H1 (cell line): ENCODE data around the gene CUBN. TPM values are rescaled to one million over a fixed set of nuclear protein-coding genes. Genes with fewer than 3 reads are reported as not detected.

ENCODE experiments used
- CTCF ChIA-PET: fragments of 300-600 bp; sonication (Branson Sonifier 250); formaldehyde crosslinking; loops from one replicate; lab custom pipeline; 2021; ENCODE audit not compliant: partially characterized antibody; lab: Charles Lee
- POLR2A ChIA-PET: fragments of 300-600 bp; sonication (Branson Sonifier 250); formaldehyde crosslinking; loops from one replicate; lab custom pipeline; 2021; ENCODE audit warnings: inconsistent platforms; ENCODE audit not compliant: partially characterized antibody; lab: Charles Lee
- DNase-seq, 2 experiments: peaks; one replicate each; pipeline versions ENCODE4 v3.0.0 to v3.0.0-alpha.2; 2010 to 2022; ENCODE audit warnings: low spot score in 2 of 2, low read depth in 1 of 2, mixed read lengths in 1 of 2
- FAIRE-seq: peaks from 2 replicates; lab custom pipeline; 2011; peaks lifted over from hg19 to GRCh38; lab: Jason Lieb, UNC
- H2AFZ ChIP-seq: 2 replicates; pipeline ENCODE4 v1.8.1; 2012; ENCODE audit warnings: low read length, inconsistent platforms
- H2AK5ac ChIP-seq: 2 replicates; pipeline ENCODE4 v1.6.1; 2013; ENCODE audit warnings: low read depth, low read length
- H2BK120ac ChIP-seq: replicated peaks from 2 replicates; pipeline ENCODE3; 2013; ENCODE audit warnings: low read depth, low read length, inconsistent platforms
- H2BK12ac ChIP-seq: 2 replicates; pipeline ENCODE4 v1.6.1; 2013; ENCODE audit warnings: low read depth, low read length
- H2BK15ac ChIP-seq: 2 replicates; pipeline ENCODE4 v1.6.1; 2013; ENCODE audit warnings: low read length
- H2BK20ac ChIP-seq: 2 replicates; pipeline ENCODE4 v1.6.1; 2013; ENCODE audit warnings: low read length
- H2BK5ac ChIP-seq: 2 replicates; pipeline ENCODE4 v1.6.1; 2013; ENCODE audit warnings: low read depth, low read length
- H3K14ac ChIP-seq: 2 replicates; pipeline ENCODE4 v1.6.1; 2013; ENCODE audit warnings: inconsistent platforms; ENCODE audit not compliant: insufficient read length
- H3K18ac ChIP-seq: 2 replicates; pipeline ENCODE4 v1.6.1; 2013; ENCODE audit warnings: low read length; ENCODE audit errors: extremely low read depth
- H3K23ac ChIP-seq: 2 replicates; pipeline ENCODE4 v1.6.1; 2013; ENCODE audit warnings: inconsistent platforms; ENCODE audit not compliant: insufficient read length
- H3K23me2 ChIP-seq: 2 replicates; pipeline ENCODE4 v1.6.1; 2013; ENCODE audit warnings: low read depth, low read length
- H3K27ac ChIP-seq: 2 replicates; pipeline ENCODE4 v1.6.1; 2011; ENCODE audit warnings: low read depth, low read length, inconsistent platforms
- H3K27me3 ChIP-seq, 4 experiments: replicated peaks in 1 of 4; 1 replicate in 1 of 4; 2 replicates in 3 of 4; pipeline versions ENCODE4 v1.6.1 to v1.8.1; 2011 to 2013; ENCODE audit warnings: low read length in 3 of 4, mild to moderate bottlenecking in 3 of 4, inconsistent platforms in 2 of 4, mixed read lengths in 2 of 4, moderate library complexity in 1 of 4; ENCODE audit not compliant: control insufficient read depth in 3 of 4, insufficient read depth in 3 of 4; ENCODE audit errors: extremely low read depth in 1 of 4
- H3K36me3 ChIP-seq, 4 experiments: 2 replicates each; pipeline versions ENCODE4 v1.6.1 to v1.8.1; 2011 to 2013; ENCODE audit warnings: mild to moderate bottlenecking in 4 of 4, low read length in 3 of 4, moderate library complexity in 2 of 4, control low read depth in 1 of 4, inconsistent platforms in 1 of 4; ENCODE audit not compliant: insufficient read depth in 4 of 4, control insufficient read depth in 2 of 4
- H3K4ac ChIP-seq: replicated peaks from 2 replicates; pipeline ENCODE3; 2013; ENCODE audit warnings: low read length, low read depth, mixed read lengths, inconsistent platforms; ENCODE audit not compliant: insufficient read length
- H3K4me1 ChIP-seq, 4 experiments: replicated peaks in 1 of 4; 1 replicate in 1 of 4; 2 replicates in 3 of 4; pipeline versions ENCODE4 v1.6.1 to v1.8.1; 2011 to 2013; ENCODE audit warnings: low read length in 3 of 4, inconsistent platforms in 2 of 4, mixed read lengths in 1 of 4; ENCODE audit not compliant: insufficient read depth in 4 of 4, control insufficient read depth in 3 of 4
- H3K4me2 ChIP-seq, 2 experiments: 2 replicates each; pipeline versions ENCODE4 v1.6.1 to v1.8.1; 2011 to 2013; ENCODE audit warnings: low read depth in 2 of 2, low read length in 2 of 2, control low read depth in 1 of 2, inconsistent platforms in 1 of 2, mild to moderate bottlenecking in 1 of 2; ENCODE audit not compliant: insufficient read depth in 1 of 2
- H3K4me3 ChIP-seq, 4 experiments: fragments of 200-600, 300-600 bp in 1 of 4; sonication (generic), shearing (Covaris generic), sonication (Bioruptor Twin) in 1 of 4; 2 replicates each; pipeline versions ENCODE4 v1.5.1 to v1.8.1; 2011 to 2016; ENCODE audit warnings: low read length in 4 of 4, low read depth in 3 of 4, control low read depth in 2 of 4, inconsistent platforms in 2 of 4, mild to moderate bottlenecking in 2 of 4, mixed read lengths in 1 of 4, moderate library complexity in 1 of 4; ENCODE audit not compliant: insufficient read depth in 2 of 4; ENCODE audit errors: extremely low read depth in 1 of 4
- H3K56ac ChIP-seq: replicated peaks from 2 replicates; pipeline ENCODE3; 2013; ENCODE audit warnings: low read depth, mild to moderate bottlenecking, mixed read lengths, low read length, inconsistent platforms; ENCODE audit not compliant: insufficient read length
- H3K79me1 ChIP-seq: 2 replicates; pipeline ENCODE4 v1.6.1; 2013; ENCODE audit warnings: low read depth, low read length, control low read depth
- H3K79me2 ChIP-seq, 2 experiments: 2 replicates each; pipeline versions ENCODE4 v1.6.1 to v1.8.1; 2012 to 2013; ENCODE audit warnings: low read length in 2 of 2, mild to moderate bottlenecking in 2 of 2, inconsistent platforms in 1 of 2; ENCODE audit not compliant: insufficient read depth in 2 of 2, control insufficient read depth in 1 of 2
- H3K9ac ChIP-seq, 4 experiments: replicated peaks in 1 of 4; 1 replicate in 1 of 4; 2 replicates in 3 of 4; pipeline versions ENCODE4 v1.6.1 to v1.8.1; 2011 to 2013; ENCODE audit warnings: low read depth in 3 of 4, low read length in 3 of 4, control low read depth in 2 of 4, mild to moderate bottlenecking in 2 of 4, moderate library complexity in 2 of 4, inconsistent platforms in 1 of 4; ENCODE audit errors: extremely low read depth in 1 of 4
- H3K9me3 ChIP-seq, 2 experiments: 2 replicates each; pipeline versions ENCODE4 v1.6.1 to v1.8.1; 2012 to 2013; ENCODE audit warnings: mild to moderate bottlenecking in 2 of 2, moderate library complexity in 2 of 2, control low read depth in 1 of 2, inconsistent platforms in 1 of 2, low read depth in 1 of 2, low read length in 1 of 2, mixed read lengths in 1 of 2; ENCODE audit not compliant: insufficient read depth in 2 of 2
- H4K20me1 ChIP-seq, 2 experiments: replicated peaks in 1 of 2; 2 replicates each; pipeline versions ENCODE3 to v1.8.1; 2011 to 2013; ENCODE audit warnings: inconsistent platforms in 2 of 2, low read length in 2 of 2, mild to moderate bottlenecking in 1 of 2; ENCODE audit not compliant: insufficient read depth in 2 of 2, control insufficient read depth in 1 of 2
- H4K5ac ChIP-seq: 2 replicates; pipeline ENCODE4 v1.6.1; 2013; ENCODE audit warnings: low read length, low read depth, mixed read lengths, inconsistent platforms; ENCODE audit not compliant: insufficient read length
- H4K8ac ChIP-seq: 2 replicates; pipeline ENCODE4 v1.8.0; 2013; ENCODE audit warnings: mild to moderate bottlenecking, moderate library complexity, low read length, inconsistent platforms; ENCODE audit not compliant: insufficient read depth; ENCODE audit errors: extremely low read depth
- H4K91ac ChIP-seq: replicated peaks from 2 replicates; pipeline ENCODE3; 2013; ENCODE audit warnings: low read length, mixed read lengths, inconsistent platforms; ENCODE audit not compliant: insufficient read length
- BACH1 ChIP-seq: IDR thresholded peaks from 2 replicates; pipeline ENCODE4 v1.6.1; 2012; ENCODE audit warnings: low read length, improper control_type of control experiment
- CBX5 ChIP-seq: fragments of 300-800, 300-1000 bp; sonication (generic); IDR thresholded peaks from 2 replicates; pipeline ENCODE4 v1.7.1; 2016; ENCODE audit warnings: antibody characterized with exemption, low read length, low read depth
- JUN ChIP-seq: IDR thresholded peaks from 2 replicates; pipeline ENCODE4 v1.6.1; 2011; ENCODE audit warnings: low read depth, mild to moderate bottlenecking, improper control_type of control experiment, low read length
- KDM4A ChIP-seq: IDR thresholded peaks from one replicate; pipeline ENCODE4 v1.7.1; 2012; ENCODE audit warnings: low read depth, mild to moderate bottlenecking, moderate library complexity, low read length, inconsistent platforms; ENCODE audit not compliant: severe bottlenecking
- MAX ChIP-seq: IDR thresholded peaks from 2 replicates; pipeline ENCODE4 v1.6.1; 2012; ENCODE audit warnings: inconsistent platforms
- NRF1 ChIP-seq: IDR thresholded peaks from 2 replicates; pipeline ENCODE4 v1.6.1; 2011; ENCODE audit warnings: mild to moderate bottlenecking, low read depth, low read length, improper control_type of control experiment
- POLR2AphosphoS5 ChIP-seq: IDR thresholded peaks from 2 replicates; pipeline ENCODE4 v1.6.1; 2011; ENCODE audit warnings: low read depth, low read length
- RFX5 ChIP-seq: IDR thresholded peaks from 2 replicates; pipeline ENCODE4 v1.6.1; 2011; ENCODE audit warnings: low read depth, low read length, improper control_type of control experiment, borderline replicate concordance
- SP2 ChIP-seq: IDR thresholded peaks from 2 replicates; pipeline ENCODE4 v1.6.1; 2012; ENCODE audit warnings: mild to moderate bottlenecking, low read length, inconsistent platforms
- TBP ChIP-seq: IDR thresholded peaks from 2 replicates; pipeline ENCODE4 v1.6.1; 2011; ENCODE audit warnings: low read depth, low read length, improper control_type of control experiment
- YY1 ChIP-seq: IDR thresholded peaks from 2 replicates; pipeline ENCODE4 v1.6.1; 2011; ENCODE audit warnings: low read depth, mild to moderate bottlenecking, low read length
- ZNF274 ChIP-seq: IDR thresholded peaks from 2 replicates; pipeline ENCODE4 v1.7.0; 2012; ENCODE audit warnings: low read length, borderline replicate concordance; ENCODE audit errors: extremely low read depth
- WGBS, 2 experiments: shearing (Covaris generic) in 1 of 2; methylation state at CpG; one replicate each; pipeline versions ENCODE4 v1.1.6 to v1.1.7; 2013 to 2015; ENCODE audit warnings: low lambda C conversion rate in 2 of 2, mixed read lengths in 2 of 2, inconsistent platforms in 1 of 2, low coverage in 1 of 2, missing lambda C conversion rate in 1 of 2; ENCODE audit not compliant: insufficient replicate concordance in 2 of 2, insufficient coverage in 1 of 2, insufficient read length in 1 of 2; ENCODE audit errors: extremely low coverage in 1 of 2, missing lambda C conversion rate in 1 of 2; 5-methylcytosine and 5-hydroxymethylcytosine counted together
- polyA plus RNA-seq, 7 experiments: library from polyadenylated mRNA; depleted of rRNA in 3 of 7; stranded (reverse) in 5 of 7; unstranded in 2 of 7; fragments of >200 nt in 5 of 7; fragments of 200-250 nt in 2 of 7; gene quantifications; 1 replicate in 5 of 7; 2 replicates in 1 of 7; 4 replicates in 1 of 7; pipeline versions ENCODE4 v1.2.1 to v1.2.3, GENCODE V29; 2011 to 2013; ENCODE audit warnings: missing spikeins in 2 of 7, mixed read lengths in 2 of 7
- total RNA-seq: library from RNA; stranded (reverse); fragmentation: NEBNext Ultra II Directional; extraction: Animal tissue kit (Norgen Biotek cat#: 25700); gene quantifications from 2 replicates; pipeline ENCODE4 v1.2.1, GENCODE V29; 2021
- TF ChIP-seq, protein P1 (sequence below): IDR thresholded peaks from 2 replicates; pipeline ENCODE4 v1.6.1; 2011; ENCODE audit warnings: low read length, improper control_type of control experiment

The CUBN gene
- total and polyA plus RNA-seq, 2 of the 8 experiments (the other 6 are each of a cell fraction or from before 2014, with no cell fraction given), result 0.04 to 0.08 TPM

GRCh38 chr10:17065273-17065672 lies 64.3 kb downstream of the CUBN start:
- H4K20me1 ChIP-seq, result no peaks in the 10 kb centered on the region
- H2AFZ ChIP-seq, result no peak overlapping the region
- FAIRE-seq, result no peak
- H3K18ac ChIP-seq, result no peak overlapping the region
- H3K36me3 ChIP-seq, result no peaks in the 10 kb centered on the region
- H4K5ac ChIP-seq, result no peak overlapping the region
- H2BK20ac ChIP-seq, result no peak overlapping the region
- H3K4ac ChIP-seq, result no peak overlapping the region
- no peak overlapping the region for H2AK5ac ChIP-seq
- no peak overlapping the region for H4K91ac ChIP-seq
- CTCF ChIA-PET, result interaction anchor here (1.0 kb wide), 1 partner anchor 165 kb away, joined by 3 read pairs; no protein-coding TSS in a partner anchor
- no peaks in the 10 kb centered on the region for H3K23me2 ChIP-seq
- H3K27ac ChIP-seq, result no peak overlapping the region
- WGBS, 2 experiments, result 87% methylated on average over 6 of the region's 6 CpGs; no CpG with 5 or more reads in 1 of the 2 experiments
- TF ChIP-seq CBX5 (no peak), MAX (no peak), NRF1 (no peak), RFX5 (no peak), ZNF274 (no peak), JUN (no peak), POLR2AphosphoS5 (no peak), BACH1 (no peak), YY1 (no peak), TBP (no peak), KDM4A (no peak), SP2 (no peak)
- TF ChIP-seq, protein P1, sequence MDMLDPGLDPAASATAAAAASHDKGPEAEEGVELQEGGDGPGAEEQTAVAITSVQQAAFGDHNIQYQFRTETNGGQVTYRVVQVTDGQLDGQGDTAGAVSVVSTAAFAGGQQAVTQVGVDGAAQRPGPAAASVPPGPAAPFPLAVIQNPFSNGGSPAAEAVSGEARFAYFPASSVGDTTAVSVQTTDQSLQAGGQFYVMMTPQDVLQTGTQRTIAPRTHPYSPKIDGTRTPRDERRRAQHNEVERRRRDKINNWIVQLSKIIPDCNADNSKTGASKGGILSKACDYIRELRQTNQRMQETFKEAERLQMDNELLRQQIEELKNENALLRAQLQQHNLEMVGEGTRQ, result no peak
- H3K4me3 ChIP-seq, result no peak overlapping the region
- no peaks in the 10 kb centered on the region for H3K27me3 ChIP-seq
- H3K79me2 ChIP-seq, result no peaks in the 10 kb centered on the region
- H2BK15ac ChIP-seq, result no peak overlapping the region
- H2BK120ac ChIP-seq, result no peak overlapping the region
- H3K4me1 ChIP-seq, result peaks cover 0 to 9% (median 0%) of the 10 kb centered on the region in 4 experiments; a peak in 1 of 7 replicates
- no peak overlapping the region for H3K4me2 ChIP-seq
- no peak overlapping the region for H3K56ac ChIP-seq
- H3K79me1 ChIP-seq, result no peaks in the 10 kb centered on the region
- no peak overlapping the region for H2BK5ac ChIP-seq
- no peak overlapping the region for H4K8ac ChIP-seq
- H3K23ac ChIP-seq, result no peak overlapping the region
- no peak overlapping the region for H2BK12ac ChIP-seq
- no peak overlapping the region for H3K14ac ChIP-seq
- DNase-seq, result no peak
- H3K9me3 ChIP-seq, result no peaks in the 10 kb centered on the region
- no peak overlapping the region for H3K9ac ChIP-seq
- POLR2A ChIA-PET, result no interaction called here
